ENCODE measurements around the gene CD9. TPM values are rescaled to one million over a fixed set of nuclear protein-coding genes. Genes with fewer than 3 reads are reported as not detected.
A peak's percentile ranks its signal among the peaks of the same experiment; 100 is the strongest.

CD9 gene
- total RNA-seq, 1 donor from 2014 or later, result 437 TPM

GRCh38 chr12:6264402-6265037 is 64.3 kb downstream of the CD9 start:
- DNase-seq (peak; percentile 81), ATAC-seq (peak; percentile 15 to 44)
- Histone ChIP-seq H3K36me3 (no peaks in the 10 kb centered on the region), H3K4me1 (peaks cover 36% of the 10 kb centered on the region), H3K27ac (peak overlapping the region; percentile 51), H3K9me3 (no peaks in the 10 kb centered on the region), H3K27me3 (ENCODE audit: low read depth) (no peaks in the 10 kb centered on the region), H3K4me3 (no peak overlapping the region)
- no peak for TF ChIP-seq CTCF (IDR thresholded peaks at IDR 0.05)
- intact Hi-C loops (cut with DNase I), result no loop called here

GRCh38 chr12:6265038-6265405 is 64.8 kb downstream of the CD9 start:
- ATAC-seq (peak; percentile 5 to 31), DNase-seq (peak; percentile 51)
- no peak for TF ChIP-seq CTCF (IDR thresholded peaks at IDR 0.05)
- H3K36me3 ChIP-seq, result no peaks in the 10 kb centered on the region
- no peak overlapping the region for H3K4me3 ChIP-seq
- H3K27me3 ChIP-seq (ENCODE audit: low read depth), result no peaks in the 10 kb centered on the region
- H3K4me1 ChIP-seq, result peaks cover 36% of the 10 kb centered on the region
- intact Hi-C loops (cut with DNase I), result no loop called here
- H3K27ac ChIP-seq, result peak overlapping the region; percentile 51
- no peaks in the 10 kb centered on the region for H3K9me3 ChIP-seq

- Histone ChIP-seq H3K9me3 (no peaks in the 10 kb centered on the region), H3K4me1 (peaks cover 36% of the 10 kb centered on the region), H3K27ac (peak overlapping the region; percentile 55), H3K27me3 (ENCODE audit: low read depth) (no peaks in the 10 kb centered on the region), H3K36me3 (no peaks in the 10 kb centered on the region), H3K4me3 (no peak overlapping the region)
- peak; percentile 85 for DNase-seq
- ATAC-seq, result peak; percentile 88 to 89
- intact Hi-C loops (cut with DNase I), result no loop called here
- TF ChIP-seq CTCF (IDR thresholded peaks at IDR 0.05), result no peak
These were observed 66.4 kb downstream of the CD9 start for GRCh38 chr12:6266541-6266966.

GRCh38 chr12:6266971-6267721 is 66.9 kb downstream of the CD9 start:
- no peak for TF ChIP-seq CTCF (IDR thresholded peaks at IDR 0.05)
- peak; percentile 68 to 79 for ATAC-seq
- intact Hi-C loops (cut with DNase I), result no loop called here
- no peaks in the 10 kb centered on the region for H3K9me3 ChIP-seq
- no peaks in the 10 kb centered on the region for H3K27me3 ChIP-seq (ENCODE audit: low read depth)
- DNase-seq, result peak; percentile 56
- H3K36me3 ChIP-seq, result no peaks in the 10 kb centered on the region
- H3K4me3 ChIP-seq, result no peak overlapping the region
- H3K4me1 ChIP-seq, result peaks cover 36% of the 10 kb centered on the region
- peak overlapping the region; percentile 55 for H3K27ac ChIP-seq

- peaks cover 44% of the 10 kb centered on the region for H3K4me1 ChIP-seq
- DNase-seq, result no peak
- intact Hi-C loops (cut with DNase I), result no loop called here
- TF ChIP-seq CTCF (IDR thresholded peaks at IDR 0.05), result no peak
- no peaks in the 10 kb centered on the region for H3K27me3 ChIP-seq (ENCODE audit: low read depth)
- H3K27ac ChIP-seq, result peak overlapping the region; percentile 55
- H3K4me3 ChIP-seq, result no peak overlapping the region
- ATAC-seq, result no peak
- H3K9me3 ChIP-seq, result no peaks in the 10 kb centered on the region
- no peaks in the 10 kb centered on the region for H3K36me3 ChIP-seq
These were observed 68.4 kb downstream of the CD9 start for GRCh38 chr12:6268484-6269157.
